ENCODE results near the gene IL10RA. TPM values are rescaled to one million over a fixed set of nuclear protein-coding genes. Genes with fewer than 3 reads are reported as not detected.

Gene IL10RA
- total RNA-seq, 1 donor: not detected

DNA sequence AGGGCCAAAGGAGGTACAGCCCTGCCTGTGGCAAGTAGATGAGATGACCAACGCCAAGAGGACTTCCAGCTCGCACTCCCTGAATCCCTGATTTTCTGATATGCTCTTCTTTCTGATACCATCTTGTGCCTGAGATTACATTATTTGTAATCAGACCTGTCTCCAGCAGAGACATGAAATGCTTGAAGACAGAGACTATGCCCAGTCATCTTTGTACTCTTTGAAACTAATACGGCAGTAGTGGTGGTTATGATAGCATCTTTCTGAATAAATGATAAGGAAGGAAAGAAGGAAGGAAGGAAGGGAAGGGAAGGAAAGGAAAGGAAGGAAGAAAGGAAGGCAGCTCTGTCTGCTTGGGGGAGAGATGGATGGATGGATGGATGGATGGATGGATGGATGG, 27.8 kb downstream of the IL10RA start:
- TF ChIP-seq, protein P1, sequence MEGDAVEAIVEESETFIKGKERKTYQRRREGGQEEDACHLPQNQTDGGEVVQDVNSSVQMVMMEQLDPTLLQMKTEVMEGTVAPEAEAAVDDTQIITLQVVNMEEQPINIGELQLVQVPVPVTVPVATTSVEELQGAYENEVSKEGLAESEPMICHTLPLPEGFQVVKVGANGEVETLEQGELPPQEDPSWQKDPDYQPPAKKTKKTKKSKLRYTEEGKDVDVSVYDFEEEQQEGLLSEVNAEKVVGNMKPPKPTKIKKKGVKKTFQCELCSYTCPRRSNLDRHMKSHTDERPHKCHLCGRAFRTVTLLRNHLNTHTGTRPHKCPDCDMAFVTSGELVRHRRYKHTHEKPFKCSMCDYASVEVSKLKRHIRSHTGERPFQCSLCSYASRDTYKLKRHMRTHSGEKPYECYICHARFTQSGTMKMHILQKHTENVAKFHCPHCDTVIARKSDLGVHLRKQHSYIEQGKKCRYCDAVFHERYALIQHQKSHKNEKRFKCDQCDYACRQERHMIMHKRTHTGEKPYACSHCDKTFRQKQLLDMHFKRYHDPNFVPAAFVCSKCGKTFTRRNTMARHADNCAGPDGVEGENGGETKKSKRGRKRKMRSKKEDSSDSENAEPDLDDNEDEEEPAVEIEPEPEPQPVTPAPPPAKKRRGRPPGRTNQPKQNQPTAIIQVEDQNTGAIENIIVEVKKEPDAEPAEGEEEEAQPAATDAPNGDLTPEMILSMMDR (IDR thresholded peaks at IDR 0.05; ENCODE audit: insufficient read depth, low read length): no peak
- no peak overlapping the region for H3K4me3 ChIP-seq (ENCODE audit: low read depth, low read length)
- DNase-seq (ENCODE audit: low read depth): no peak

DNA sequence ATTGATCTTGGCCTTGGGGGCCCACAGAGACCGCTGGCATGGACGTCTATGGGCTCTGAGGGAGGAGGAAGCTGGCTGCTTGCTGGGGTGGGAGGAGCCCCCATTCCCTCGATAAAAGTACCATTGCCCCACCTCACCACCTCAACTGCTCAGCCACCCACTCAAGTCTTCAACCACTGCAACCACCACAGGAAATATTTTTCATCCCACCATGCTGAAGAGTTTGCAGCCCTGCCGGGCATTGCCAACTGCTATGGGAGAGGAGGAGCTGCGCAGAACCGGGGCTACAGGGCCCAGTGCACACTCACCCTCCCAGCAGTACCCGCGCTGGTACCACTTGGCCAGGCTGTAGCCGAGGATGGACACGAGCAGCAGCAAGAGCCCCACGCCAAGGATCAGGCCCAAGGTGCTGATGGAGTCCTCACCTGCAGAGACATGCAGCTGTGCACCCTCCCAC, 29.2 kb downstream of the IL10RA start:
- H3K4me3 ChIP-seq (ENCODE audit: low read depth, low read length): no peak overlapping the region
- no peak for DNase-seq (ENCODE audit: low read depth)
- TF ChIP-seq, protein P1 (IDR thresholded peaks at IDR 0.05; ENCODE audit: insufficient read depth, low read length): no peak

DNA sequence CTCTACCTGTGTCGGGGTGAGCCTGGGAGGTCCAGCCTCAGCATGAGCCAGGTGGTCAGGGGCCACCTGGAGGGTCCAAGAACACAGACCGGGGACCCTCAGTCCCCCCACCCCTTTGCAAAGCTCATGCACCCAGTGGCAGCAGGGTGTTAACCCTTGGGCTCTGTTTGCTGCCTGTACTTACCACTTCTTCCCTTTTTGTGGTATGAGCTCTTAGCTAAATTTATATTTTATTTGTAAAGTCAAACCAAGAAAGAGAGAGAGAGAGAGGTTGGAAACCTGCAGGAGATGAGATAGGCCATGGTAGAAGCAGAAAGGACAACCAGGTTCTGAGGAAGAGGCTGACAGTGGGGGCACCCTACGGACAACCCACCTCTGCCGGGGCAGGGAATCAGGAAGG, 29.9 kb downstream of the IL10RA start:
- DNase-seq (ENCODE audit: low read depth): no peak
- no peak overlapping the region for H3K4me3 ChIP-seq (ENCODE audit: low read depth, low read length)
- TF ChIP-seq, protein P1 (IDR thresholded peaks at IDR 0.05; ENCODE audit: insufficient read depth, low read length): no peak

DNA sequence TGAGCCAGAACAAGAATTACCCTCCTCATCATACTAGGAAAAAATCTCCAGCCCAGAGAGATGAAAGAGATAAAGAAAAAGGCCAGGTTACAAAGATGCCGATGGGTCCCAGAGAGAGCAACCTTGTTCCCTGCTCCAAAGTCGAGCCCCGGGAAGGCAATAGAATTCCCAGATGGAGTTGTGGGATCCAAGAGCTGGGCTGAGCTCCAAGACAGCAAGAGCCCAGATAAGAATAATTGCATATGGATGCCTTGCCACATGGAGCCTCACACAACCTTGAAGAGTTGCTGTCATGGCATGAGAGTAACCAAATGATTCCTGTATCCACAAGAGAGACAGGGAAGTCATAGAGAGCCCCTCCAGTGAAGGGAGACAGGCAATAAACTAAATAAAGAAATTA, 30.9 kb downstream of the IL10RA start:
- H3K4me3 ChIP-seq (ENCODE audit: low read depth, low read length): no peak overlapping the region
- TF ChIP-seq, protein P1 (IDR thresholded peaks at IDR 0.05; ENCODE audit: insufficient read depth, low read length): no peak
- DNase-seq (ENCODE audit: low read depth): no peak

DNA sequence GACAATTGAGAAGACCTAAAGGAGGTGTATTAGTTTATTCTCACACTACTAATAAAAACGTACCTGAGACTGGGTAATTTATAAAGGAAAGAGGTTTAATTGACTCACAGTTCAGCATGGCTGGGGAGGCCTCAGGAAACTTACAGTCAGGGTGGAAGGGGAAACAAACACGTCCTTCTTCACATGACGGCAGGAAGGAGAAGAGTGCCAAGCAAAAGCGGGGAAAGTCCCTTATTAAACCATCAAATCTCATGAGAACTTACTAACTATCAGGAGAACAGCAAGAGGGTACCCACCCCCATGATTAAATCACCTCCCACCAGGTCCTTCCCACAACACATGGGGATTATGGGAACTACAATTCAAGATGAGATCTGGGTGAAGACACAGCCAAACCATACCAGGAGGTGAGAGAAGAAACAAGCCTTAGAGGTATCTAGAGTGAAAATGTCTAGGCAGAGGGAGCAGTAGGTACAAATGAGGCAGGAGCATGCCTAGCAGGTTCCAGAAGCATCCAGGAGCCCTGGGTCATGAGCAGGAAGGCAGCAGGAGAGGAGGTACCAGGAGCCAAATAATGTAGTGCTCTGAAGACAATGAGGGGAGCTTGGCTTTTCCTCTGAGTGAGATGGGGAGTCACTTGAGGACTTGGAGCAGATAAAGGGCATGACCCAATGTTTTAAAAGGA, 31.6 kb downstream of the IL10RA start:
- TF ChIP-seq, protein P1 (IDR thresholded peaks at IDR 0.05; ENCODE audit: insufficient read depth, low read length): no peak
- no peak overlapping the region for H3K4me3 ChIP-seq (ENCODE audit: low read depth, low read length)
- no peak for DNase-seq (ENCODE audit: low read depth)

DNA sequence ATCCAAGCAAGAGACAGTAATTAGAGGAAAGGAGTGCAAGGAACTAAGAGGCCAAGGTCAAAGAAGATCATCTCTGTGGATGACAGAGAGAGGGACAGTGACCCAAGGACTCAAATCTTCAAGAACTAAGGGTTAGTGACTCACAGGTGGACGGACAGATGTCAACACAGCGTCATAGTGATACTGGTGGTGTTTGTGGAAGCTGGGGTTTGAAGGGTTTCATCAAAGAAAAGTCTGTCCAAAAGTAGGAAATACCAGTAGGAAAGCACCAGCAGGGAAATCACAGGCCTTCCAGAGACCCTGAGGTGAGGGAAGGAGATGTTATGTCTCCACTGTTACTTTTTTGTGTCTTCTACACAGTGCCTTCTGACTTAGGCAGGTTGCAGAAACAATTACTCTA, 32.2 kb downstream of the IL10RA start:
- no peak overlapping the region for H3K4me3 ChIP-seq (ENCODE audit: low read depth, low read length)
- TF ChIP-seq, protein P1 (IDR thresholded peaks at IDR 0.05; ENCODE audit: insufficient read depth, low read length): no peak
- no peak for DNase-seq (ENCODE audit: low read depth)

DNA sequence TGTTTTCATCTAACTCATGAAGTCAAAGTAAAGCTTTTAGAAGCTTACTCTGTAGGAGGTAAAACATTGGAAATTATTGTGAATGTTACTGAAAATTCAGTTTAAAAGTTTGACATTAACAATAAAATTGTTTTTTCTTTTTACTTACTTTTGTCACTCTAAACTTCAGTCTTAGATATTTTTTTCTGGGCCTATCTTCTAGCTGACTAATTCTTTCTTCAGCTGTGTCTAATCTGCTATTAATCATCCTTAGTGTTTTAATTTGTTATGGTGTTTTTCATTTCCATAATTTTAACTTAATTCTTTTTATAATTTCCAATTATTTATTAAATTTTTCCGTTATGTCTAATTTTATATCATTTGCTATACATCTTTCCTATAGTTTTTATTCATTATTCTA, 35.0 kb downstream of the IL10RA start:
- H3K4me3 ChIP-seq (ENCODE audit: low read depth, low read length): no peak overlapping the region
- TF ChIP-seq, protein P1 (IDR thresholded peaks at IDR 0.05; ENCODE audit: insufficient read depth, low read length): no peak

More for the DNA sequence above, 35.0 kb downstream of the IL10RA start:
- no peak for DNase-seq (ENCODE audit: low read depth)

Measured in fibroblast of the aortic adventitia (primary cell).